NCI-H774 (cell line): ENCODE data around the gene PSMD8.
"Not testable (repeated sequence)": the region's sequence is repeated elsewhere in the genome, so short reads cannot be mapped to it uniquely, and the experiment has no call there.

Experiments
- DNase-seq: peaks from one replicate; lab custom pipeline; 2025; lab: John Stamatoyannopoulos, UW

The PSMD8 gene

GRCh38 chr19:38362076-38362945, 12.1 kb upstream of the PSMD8 start:
- peak; percentile 50 for DNase-seq

GRCh38 chr19:38362946-38363688, 11.3 kb upstream of the PSMD8 start:
- DNase-seq = not testable (repeated sequence)

GRCh38 chr19:38367041-38367440, 7.3 kb upstream of the PSMD8 start:
- no peak for DNase-seq

- no peak for DNase-seq
These were observed 4.8 kb upstream of the PSMD8 start for GRCh38 chr19:38369584-38369983.

GRCh38 chr19:38370299-38370698, 4.1 kb upstream of the PSMD8 start:
- no peak for DNase-seq

- DNase-seq = no peak
These were observed 3.3 kb upstream of the PSMD8 start for GRCh38 chr19:38371081-38371480.

GRCh38 chr19:38373907-38374331, 452 bp upstream of the PSMD8 start:
- DNase-seq = no peak

GRCh38 chr19:38375098-38375493, 725 bp downstream of the PSMD8 start:
- DNase-seq = no peak

GRCh38 chr19:38375748-38376147, 1.4 kb downstream of the PSMD8 start:
- DNase-seq = no peak

GRCh38 chr19:38376576-38376975, 2.2 kb downstream of the PSMD8 start:
- no peak for DNase-seq

GRCh38 chr19:38377052-38377451, 2.7 kb downstream of the PSMD8 start:
- DNase-seq = no peak

GRCh38 chr19:38378866-38379265, 4.5 kb downstream of the PSMD8 start:
- DNase-seq = no peak

- no peak for DNase-seq
These were observed 6.8 kb downstream of the PSMD8 start for GRCh38 chr19:38381138-38381537.

- DNase-seq = no peak
These were observed 8.8 kb downstream of the PSMD8 start for GRCh38 chr19:38383184-38383583.

- no peak for DNase-seq
These were observed 9.4 kb downstream of the PSMD8 start for GRCh38 chr19:38383743-38384142.

- no peak for DNase-seq
These were observed 10.0 kb downstream of the PSMD8 start for GRCh38 chr19:38384209-38385027.

GRCh38 chr19:38385057-38385803, 10.9 kb downstream of the PSMD8 start:
- DNase-seq = no peak

- DNase-seq = no peak
These were observed 11.5 kb downstream of the PSMD8 start for GRCh38 chr19:38385804-38386257.

GRCh38 chr19:38386300-38386970, 12.1 kb downstream of the PSMD8 start:
- no peak for DNase-seq

- DNase-seq = no peak
These were observed 12.7 kb downstream of the PSMD8 start for GRCh38 chr19:38386971-38387549.
